Measurements from ENCODE around the gene SRF.

DNA sequence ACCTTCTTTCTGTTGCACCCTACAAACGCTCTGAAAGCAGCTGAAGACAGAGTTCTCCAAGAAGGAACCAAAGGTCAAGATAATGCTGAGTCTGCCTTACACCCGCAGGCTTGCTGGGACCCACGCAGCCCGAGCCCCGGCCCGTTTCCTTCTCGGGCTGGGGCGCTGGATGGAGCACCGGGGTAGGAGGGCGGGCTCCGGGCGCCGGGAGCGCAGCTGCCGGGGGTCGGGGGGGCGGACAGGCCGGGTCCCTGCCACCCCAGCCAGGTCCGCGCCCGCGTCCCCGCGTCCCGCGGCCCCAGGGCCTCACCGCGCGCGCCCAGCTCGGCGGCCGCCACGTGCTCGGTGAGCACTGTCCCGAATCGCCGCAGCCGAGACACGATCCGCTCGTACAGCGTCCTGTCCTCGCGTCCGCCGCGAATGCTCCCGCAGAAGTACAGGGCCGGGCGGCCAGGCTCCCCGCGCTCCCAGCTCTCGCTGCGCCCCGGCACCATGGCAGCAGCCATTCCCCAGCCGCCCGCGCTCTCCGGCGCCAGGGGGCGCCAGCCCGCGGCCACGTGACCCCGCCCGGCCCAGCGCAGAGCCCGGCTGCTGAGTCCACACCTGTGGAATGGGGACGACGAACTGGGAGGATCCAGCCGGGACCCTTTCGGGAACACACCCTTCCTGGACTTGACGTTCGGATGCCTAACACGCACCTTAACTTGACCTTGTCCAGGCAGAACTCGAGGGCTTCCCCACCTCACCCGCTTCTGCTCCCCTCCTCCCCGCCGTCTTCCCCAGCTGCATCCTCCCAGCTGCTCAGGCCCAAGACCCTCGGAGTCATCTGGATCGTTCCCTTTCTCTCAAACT is 58.1 kb downstream of the SRF start, which contains the start of gene DNPH1:
- TF ChIP-seq, protein P1, sequence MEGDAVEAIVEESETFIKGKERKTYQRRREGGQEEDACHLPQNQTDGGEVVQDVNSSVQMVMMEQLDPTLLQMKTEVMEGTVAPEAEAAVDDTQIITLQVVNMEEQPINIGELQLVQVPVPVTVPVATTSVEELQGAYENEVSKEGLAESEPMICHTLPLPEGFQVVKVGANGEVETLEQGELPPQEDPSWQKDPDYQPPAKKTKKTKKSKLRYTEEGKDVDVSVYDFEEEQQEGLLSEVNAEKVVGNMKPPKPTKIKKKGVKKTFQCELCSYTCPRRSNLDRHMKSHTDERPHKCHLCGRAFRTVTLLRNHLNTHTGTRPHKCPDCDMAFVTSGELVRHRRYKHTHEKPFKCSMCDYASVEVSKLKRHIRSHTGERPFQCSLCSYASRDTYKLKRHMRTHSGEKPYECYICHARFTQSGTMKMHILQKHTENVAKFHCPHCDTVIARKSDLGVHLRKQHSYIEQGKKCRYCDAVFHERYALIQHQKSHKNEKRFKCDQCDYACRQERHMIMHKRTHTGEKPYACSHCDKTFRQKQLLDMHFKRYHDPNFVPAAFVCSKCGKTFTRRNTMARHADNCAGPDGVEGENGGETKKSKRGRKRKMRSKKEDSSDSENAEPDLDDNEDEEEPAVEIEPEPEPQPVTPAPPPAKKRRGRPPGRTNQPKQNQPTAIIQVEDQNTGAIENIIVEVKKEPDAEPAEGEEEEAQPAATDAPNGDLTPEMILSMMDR (IDR thresholded peaks at IDR 0.05): peak; percentile 95
- no peak for TF ChIP-seq EZH2 (IDR thresholded peaks at IDR 0.05; ENCODE audit: borderline replicate concordance, insufficient read depth, low read depth, low read length, poor library complexity, severe bottlenecking)

Measured in B cell (primary cell).